A673 (cell line): ENCODE results near the gene P4HA2.

Source experiments
- EZH2 ChIP-seq: fragments of 200-600 bp; sonication (generic); IDR thresholded peaks from 2 replicates; pipeline ENCODE4 v1.6.1; 2017; ENCODE audit warnings: borderline replicate concordance, low read depth, mild to moderate bottlenecking, mixed read lengths, antibody characterized with exemption, low read length; ENCODE audit not compliant: poor library complexity, severe bottlenecking
- TF ChIP-seq, protein P1 (sequence below): fragments of 300-800, 200-600 bp; sonication (generic); conservative IDR thresholded peaks from 2 replicates; pipeline ENCODE4 v1.5.1; 2017; ENCODE audit warnings: low read depth, mild to moderate bottlenecking, antibody characterized with exemption, low read length, moderate library complexity, mixed read lengths

- TF ChIP-seq, protein P1, sequence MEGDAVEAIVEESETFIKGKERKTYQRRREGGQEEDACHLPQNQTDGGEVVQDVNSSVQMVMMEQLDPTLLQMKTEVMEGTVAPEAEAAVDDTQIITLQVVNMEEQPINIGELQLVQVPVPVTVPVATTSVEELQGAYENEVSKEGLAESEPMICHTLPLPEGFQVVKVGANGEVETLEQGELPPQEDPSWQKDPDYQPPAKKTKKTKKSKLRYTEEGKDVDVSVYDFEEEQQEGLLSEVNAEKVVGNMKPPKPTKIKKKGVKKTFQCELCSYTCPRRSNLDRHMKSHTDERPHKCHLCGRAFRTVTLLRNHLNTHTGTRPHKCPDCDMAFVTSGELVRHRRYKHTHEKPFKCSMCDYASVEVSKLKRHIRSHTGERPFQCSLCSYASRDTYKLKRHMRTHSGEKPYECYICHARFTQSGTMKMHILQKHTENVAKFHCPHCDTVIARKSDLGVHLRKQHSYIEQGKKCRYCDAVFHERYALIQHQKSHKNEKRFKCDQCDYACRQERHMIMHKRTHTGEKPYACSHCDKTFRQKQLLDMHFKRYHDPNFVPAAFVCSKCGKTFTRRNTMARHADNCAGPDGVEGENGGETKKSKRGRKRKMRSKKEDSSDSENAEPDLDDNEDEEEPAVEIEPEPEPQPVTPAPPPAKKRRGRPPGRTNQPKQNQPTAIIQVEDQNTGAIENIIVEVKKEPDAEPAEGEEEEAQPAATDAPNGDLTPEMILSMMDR = no peak
- no peak for TF ChIP-seq EZH2
Observed at GRCh38 chr5:132237141-132237540, 9.5 kb upstream of the P4HA2 start.
